GM21737 (cell line): Measurements from ENCODE around the gene RAMP1.

ENCODE experiments used
- ATAC-seq: cut with Tn5 transposase; IDR thresholded peaks from one replicate; pipeline ENCODE4 v1.9.1; 2021; ENCODE audit warnings: mild to moderate bottlenecking, moderate library complexity; ENCODE audit not compliant: unreplicated experiment

RAMP1 gene

GRCh38 chr2:237876061-237876526 is 16.7 kb downstream of the RAMP1 start:
- ATAC-seq: no peak

- ATAC-seq: no peak
Measured at GRCh38 chr2:237876532-237876931, 17.1 kb downstream of the RAMP1 start.

DNA sequence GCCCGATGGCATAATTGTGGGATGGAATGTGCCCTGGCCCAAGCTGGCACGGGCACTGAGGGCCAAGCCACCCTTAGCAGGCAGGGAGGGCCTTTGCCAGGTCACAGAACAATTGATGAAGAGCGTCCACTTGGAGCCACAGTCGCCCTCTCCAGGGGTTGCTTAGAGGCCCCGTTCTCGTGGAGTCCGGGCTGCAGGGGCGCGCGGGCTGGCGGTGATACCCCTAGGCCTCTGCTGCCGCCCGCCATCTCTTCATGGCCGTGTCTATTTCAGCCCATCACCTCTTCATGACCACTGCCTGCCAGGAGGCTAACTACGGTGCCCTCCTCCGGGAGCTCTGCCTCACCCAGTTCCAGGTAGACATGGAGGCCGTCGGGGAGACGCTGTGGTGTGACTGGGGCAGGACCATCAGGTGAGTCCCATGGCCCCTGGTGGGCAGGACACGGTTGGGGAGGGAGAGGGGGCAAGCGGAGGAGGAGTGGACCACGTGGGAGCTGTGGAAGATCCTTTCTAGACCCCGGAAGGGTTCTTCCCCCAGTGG is 17.6 kb downstream of the RAMP1 start:
- ATAC-seq: no peak

DNA sequence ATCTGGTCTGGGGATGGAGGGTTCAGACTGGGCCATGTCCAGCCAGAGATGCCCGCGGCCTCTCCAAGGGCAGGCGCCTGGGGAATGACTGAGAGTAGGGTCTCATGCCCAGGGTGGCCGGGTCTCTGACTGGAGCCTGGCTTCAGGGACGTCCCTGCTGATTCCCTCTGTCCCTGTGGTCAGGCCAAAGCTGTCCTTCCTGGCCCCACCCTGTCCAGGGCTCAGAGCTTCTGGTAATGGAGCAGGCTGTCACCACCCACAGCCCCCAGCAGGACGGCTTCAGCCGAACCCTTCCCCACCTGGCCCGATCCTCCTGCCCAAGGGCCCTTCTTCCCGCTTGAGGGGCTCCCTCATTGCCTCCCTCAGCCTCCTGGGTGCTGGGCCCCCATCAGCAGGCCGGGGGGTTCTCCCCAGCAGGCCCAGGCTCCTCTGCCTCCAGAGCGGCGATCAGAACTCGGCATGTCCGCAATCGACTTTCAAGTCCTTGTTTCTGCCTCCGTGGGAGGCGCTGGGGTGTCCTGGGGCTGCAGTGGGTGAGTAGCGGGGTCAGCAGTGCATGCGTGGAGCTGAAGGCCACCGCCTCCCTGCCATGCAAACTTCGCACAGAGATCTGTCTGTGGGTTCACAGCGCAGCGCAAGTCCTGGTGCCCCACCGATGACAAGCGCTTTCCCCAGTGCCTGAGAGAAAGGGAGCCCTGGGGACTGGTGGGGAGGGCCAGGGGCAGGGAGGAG is 18.3 kb downstream of the RAMP1 start:
- ATAC-seq: no peak

GRCh38 chr2:237878321-237879057 is 19.1 kb downstream of the RAMP1 start:
- no peak for ATAC-seq

DNA sequence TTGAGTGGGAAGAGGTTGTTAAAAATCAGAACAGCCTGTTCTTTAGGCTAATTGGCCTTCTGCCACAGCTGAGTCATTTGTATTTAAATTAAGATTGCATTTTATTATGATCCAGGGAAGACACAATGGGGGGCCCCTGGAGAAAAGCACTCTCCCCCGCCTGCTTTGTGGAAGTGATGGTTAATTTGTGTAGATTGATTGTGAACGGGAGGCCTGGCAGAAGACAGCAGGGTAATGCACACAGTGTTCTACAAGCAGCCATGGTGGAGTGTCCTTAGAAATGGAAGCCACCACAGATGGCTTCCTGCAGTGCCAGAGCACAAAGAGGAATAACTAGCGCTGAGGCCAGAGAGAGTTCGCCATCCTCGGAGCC is 19.6 kb downstream of the RAMP1 start:
- ATAC-seq: no peak

- ATAC-seq: no peak
Measured at GRCh38 chr2:237879991-237880560, 20.7 kb downstream of the RAMP1 start.

- no peak for ATAC-seq
Measured at GRCh38 chr2:237882510-237883481, 23.4 kb downstream of the RAMP1 start.

- ATAC-seq: no peak
Measured at GRCh38 chr2:237883951-237884446, 24.6 kb downstream of the RAMP1 start.

DNA sequence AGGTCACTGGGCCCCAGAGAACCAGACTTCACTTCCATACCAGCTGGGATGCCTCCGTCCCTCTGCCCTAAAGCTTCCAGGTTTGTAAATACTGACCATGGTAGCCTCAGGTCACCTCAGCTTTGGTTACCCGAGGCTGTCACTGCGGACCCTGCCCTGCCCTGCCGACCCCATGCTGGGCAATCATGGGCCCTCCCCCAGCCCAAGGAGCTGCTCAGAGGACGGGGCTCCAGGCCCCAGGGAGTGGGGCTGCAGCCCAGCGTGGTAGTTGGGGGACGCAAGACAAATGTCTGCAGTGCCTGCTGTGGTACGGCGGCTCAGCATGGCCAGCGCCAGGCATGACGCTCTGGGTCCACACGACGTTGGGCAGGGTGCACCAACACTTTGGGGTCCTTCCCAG is 25.3 kb downstream of the RAMP1 start:
- ATAC-seq: no peak

DNA sequence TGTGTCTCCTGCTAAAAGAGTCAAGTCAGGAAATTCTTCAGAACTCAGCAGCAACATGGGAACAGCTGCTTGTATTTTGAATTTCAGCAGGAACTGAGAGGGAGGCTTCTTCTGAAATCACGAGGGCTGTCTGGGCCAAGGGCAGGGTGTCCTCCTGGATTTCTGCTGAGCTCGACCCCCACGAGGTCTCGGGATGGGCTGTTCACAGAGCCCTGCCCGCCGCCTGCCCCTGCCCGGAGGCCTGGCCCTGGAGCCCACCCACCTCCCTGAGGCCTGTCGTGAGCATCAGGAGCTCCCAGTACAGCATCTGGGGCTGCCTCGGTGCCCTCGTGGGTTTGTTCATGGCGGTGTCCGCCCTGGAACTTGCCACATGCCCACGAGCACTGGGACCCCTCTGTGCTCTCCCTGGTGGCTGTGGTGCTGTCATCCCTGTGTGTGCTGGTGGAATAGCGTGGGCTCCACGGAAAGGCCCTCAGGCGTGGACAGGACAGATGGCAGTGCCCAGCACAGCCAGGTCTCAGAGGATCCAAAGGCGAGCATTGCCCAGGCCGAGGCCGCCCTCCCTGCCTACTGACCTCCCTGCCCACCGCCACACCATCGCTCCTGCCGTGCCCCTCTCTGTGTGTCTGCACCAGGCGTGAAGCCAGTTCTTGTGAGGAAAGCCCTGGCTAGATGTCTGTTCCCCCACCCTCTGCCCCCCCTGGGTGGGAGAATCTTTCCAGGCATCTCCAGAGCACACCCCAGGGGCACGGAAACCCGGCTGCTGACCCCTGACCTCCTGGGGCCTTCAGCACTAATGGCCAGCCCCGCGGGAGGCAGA is 25.9 kb downstream of the RAMP1 start:
- no peak for ATAC-seq

DNA sequence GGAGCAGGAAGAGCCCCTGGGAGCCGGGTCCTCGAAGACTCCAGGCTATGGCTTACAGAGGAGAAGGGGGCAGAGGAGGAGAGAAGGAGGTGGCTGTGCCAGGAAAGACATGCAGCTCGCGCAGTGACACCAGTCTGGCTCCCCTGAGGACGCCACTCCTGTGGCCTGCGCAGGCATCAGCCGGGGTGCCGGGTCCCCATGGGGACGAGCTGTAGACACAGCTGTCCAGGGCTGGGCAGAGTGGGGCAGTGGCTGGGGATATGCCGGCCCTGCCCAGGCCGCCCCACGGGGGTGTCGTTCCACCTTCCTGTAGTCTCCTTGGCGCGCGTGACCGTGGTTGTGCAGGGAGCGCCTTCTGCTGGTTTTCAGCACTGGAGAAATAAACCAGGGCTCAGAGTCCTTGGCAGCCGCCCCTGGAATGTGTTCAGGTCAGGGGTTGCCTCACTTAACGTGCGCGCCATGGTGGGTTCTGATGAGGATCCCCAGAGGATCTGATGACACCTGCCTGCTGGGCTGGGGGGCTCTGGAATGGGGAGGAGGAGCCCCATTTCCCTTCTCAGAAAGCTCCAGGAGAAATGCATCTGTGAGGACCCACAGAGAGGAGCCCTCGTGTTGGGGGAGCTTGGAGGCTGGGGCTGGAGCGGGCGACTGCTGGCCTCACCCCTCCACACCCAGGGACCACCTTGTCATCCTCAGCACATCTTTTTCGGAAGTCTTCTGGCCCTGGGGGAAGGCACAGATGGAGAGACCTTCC is 26.7 kb downstream of the RAMP1 start:
- ATAC-seq: no peak

GRCh38 chr2:237886685-237887481 is 27.5 kb downstream of the RAMP1 start:
- no peak for ATAC-seq

GRCh38 chr2:237888389-237888788 is 29.0 kb downstream of the RAMP1 start:
- no peak for ATAC-seq

- ATAC-seq: no peak
Measured at GRCh38 chr2:237889016-237889415, 29.6 kb downstream of the RAMP1 start.

GRCh38 chr2:237889811-237890210 is 30.4 kb downstream of the RAMP1 start:
- no peak for ATAC-seq

GRCh38 chr2:237892478-237892877 is 33.1 kb downstream of the RAMP1 start:
- no peak for ATAC-seq

- ATAC-seq: no peak
Measured at GRCh38 chr2:237892984-237893595, 33.7 kb downstream of the RAMP1 start.
